ENCODE results near the gene DEPDC4.

DNA sequence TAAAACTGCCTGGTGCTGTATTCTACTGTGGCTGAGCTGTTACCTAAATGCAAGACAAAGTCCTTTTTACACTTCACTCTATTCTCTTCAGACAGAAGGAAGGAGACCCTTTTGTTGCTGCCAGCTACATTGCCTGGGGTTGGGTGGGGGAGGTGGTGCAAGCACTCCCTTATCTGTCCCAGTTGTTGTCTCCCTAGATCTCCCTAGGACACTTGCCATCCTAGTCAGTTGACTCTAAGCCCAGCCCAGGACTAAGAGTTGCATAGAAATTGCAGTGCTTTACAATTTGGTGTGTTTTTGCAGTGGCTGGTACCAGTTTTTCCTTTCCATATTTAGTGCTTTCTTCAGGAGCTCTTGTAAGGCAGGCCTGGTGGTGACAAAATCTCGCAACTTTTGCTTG is 35.2 kb upstream of the DEPDC4 start:
- TF ChIP-seq, protein P1, sequence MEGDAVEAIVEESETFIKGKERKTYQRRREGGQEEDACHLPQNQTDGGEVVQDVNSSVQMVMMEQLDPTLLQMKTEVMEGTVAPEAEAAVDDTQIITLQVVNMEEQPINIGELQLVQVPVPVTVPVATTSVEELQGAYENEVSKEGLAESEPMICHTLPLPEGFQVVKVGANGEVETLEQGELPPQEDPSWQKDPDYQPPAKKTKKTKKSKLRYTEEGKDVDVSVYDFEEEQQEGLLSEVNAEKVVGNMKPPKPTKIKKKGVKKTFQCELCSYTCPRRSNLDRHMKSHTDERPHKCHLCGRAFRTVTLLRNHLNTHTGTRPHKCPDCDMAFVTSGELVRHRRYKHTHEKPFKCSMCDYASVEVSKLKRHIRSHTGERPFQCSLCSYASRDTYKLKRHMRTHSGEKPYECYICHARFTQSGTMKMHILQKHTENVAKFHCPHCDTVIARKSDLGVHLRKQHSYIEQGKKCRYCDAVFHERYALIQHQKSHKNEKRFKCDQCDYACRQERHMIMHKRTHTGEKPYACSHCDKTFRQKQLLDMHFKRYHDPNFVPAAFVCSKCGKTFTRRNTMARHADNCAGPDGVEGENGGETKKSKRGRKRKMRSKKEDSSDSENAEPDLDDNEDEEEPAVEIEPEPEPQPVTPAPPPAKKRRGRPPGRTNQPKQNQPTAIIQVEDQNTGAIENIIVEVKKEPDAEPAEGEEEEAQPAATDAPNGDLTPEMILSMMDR (conservative IDR thresholded peaks at IDR 0.05; ENCODE audit: low read depth, low read length), result no peak
- TF ChIP-seq POLR2A (IDR thresholded peaks at IDR 0.05; ENCODE audit: low read depth, low read length) (no peak), MXI1 (IDR thresholded peaks at IDR 0.05; ENCODE audit: borderline replicate concordance, low read depth, low read length) (no peak), CEBPB (IDR thresholded peaks at IDR 0.05; ENCODE audit: low read depth, low read length) (no peak), MAFK (IDR thresholded peaks at IDR 0.05; ENCODE audit: low read depth, low read length) (no peak), MAZ (IDR thresholded peaks at IDR 0.05; ENCODE audit: borderline replicate concordance, low read depth, low read length) (no peak), RCOR1 (IDR thresholded peaks at IDR 0.05; ENCODE audit: insufficient replicate concordance, low read length) (no peak), BHLHE40 (IDR thresholded peaks at IDR 0.05; ENCODE audit: low read depth, low read length) (no peak), RAD21 (IDR thresholded peaks at IDR 0.05; ENCODE audit: low read length) (no peak)

Measured in IMR-90 (cell line).